ENCODE data around the gene NAP1L1.

DNA sequence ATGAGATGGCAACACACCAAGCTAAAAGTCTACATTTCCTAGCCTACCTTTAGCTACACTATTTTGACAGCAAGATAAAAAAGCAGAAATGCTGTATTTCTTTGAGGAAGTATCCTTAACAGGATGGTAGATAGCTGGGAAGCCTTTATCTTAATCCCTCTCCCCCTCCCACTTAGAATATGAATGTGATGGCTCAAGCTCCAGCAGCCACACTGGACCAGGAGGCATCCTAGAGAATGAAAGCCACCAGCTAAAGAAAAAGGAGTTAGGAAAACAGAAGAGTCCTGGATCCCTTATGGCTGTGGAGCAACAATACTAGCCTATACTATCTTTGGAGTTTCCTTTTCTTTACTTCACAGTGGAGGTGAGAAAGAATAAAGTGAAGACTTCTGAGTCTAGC lies 15.1 kb downstream of the NAP1L1 start:
- TF ChIP-seq, protein P1, sequence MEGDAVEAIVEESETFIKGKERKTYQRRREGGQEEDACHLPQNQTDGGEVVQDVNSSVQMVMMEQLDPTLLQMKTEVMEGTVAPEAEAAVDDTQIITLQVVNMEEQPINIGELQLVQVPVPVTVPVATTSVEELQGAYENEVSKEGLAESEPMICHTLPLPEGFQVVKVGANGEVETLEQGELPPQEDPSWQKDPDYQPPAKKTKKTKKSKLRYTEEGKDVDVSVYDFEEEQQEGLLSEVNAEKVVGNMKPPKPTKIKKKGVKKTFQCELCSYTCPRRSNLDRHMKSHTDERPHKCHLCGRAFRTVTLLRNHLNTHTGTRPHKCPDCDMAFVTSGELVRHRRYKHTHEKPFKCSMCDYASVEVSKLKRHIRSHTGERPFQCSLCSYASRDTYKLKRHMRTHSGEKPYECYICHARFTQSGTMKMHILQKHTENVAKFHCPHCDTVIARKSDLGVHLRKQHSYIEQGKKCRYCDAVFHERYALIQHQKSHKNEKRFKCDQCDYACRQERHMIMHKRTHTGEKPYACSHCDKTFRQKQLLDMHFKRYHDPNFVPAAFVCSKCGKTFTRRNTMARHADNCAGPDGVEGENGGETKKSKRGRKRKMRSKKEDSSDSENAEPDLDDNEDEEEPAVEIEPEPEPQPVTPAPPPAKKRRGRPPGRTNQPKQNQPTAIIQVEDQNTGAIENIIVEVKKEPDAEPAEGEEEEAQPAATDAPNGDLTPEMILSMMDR (IDR thresholded peaks at IDR 0.05; ENCODE audit: insufficient read depth, low read length) = no peak
- TF ChIP-seq GABPA (IDR thresholded peaks at IDR 0.05; ENCODE audit: low read depth) = no peak
